Measurements from ENCODE around the gene RAMACL. TPM values are rescaled to one million over a fixed set of nuclear protein-coding genes. Genes with fewer than 3 reads are reported as not detected.
"Not testable (repeated sequence)": the region's sequence is repeated elsewhere in the genome, so short reads cannot be mapped to it uniquely, and the experiment has no call there.

Gene RAMACL
- total RNA-seq, result 0.27 TPM

GRCh38 chr6:166586424-166587156 lies at the start of gene RAMACL:
Gene RAMACL, minus strand, starts transcription at chr6:166586678. Its CDS starts 201 bp downstream, at chr6:166586477.
- DNase-seq (ENCODE audit: low read depth in 2 of 3, low spot score in 2 of 3), result peak in 1 of 3 donors; percentile 24

DNA sequence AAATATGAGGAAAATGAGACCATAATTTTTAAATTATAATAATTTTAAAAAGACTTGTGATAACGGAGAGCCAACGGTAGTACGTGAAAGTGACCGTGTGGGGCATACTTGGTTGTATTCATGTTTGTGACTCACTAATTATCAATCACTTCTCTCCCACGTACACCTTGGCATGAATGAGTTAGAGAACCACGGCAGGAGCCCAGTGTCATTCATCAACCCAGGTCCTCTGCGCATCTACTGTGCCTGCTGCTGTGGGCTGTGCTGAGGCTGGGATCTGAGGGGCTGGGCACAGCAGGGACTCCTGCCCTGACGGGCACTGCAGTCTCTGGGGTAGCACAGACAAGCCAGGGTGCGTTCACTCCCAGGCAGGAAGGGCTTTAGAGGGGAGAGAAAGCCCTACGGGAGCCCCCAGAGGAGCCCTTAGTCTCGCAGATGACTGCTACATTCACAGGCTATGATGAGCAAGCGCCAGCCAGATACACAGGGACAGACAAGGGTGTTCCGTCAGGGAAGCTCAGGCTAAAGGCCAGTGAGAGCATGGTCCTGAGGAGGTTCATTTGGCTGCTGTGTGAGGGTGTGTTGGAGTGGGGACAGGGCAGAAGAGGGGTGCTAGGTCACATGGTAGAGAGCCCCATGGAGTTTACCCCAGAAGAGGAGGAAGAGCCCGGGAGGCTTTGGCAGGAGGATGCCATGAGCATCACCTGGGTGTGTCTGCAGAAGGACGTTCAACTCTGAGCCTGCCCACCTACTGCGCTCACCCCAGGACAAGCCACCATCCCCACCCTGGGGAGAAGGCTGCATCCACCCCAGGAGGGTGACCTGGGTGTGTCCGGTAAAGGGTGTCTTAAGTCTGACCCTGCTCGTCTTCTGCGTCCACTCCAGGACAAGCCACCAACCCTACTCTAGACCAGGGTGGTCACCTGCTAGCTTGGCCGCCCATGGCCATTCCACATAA lies 48.8 kb upstream of the RAMACL start:
- DNase-seq (ENCODE audit: low read depth in 2 of 3, low spot score in 2 of 3), result no peak

- DNase-seq (ENCODE audit: low read depth in 2 of 3, low spot score in 2 of 3), result not testable (repeated sequence)
Measured at GRCh38 chr6:166634581-166634980, 48.1 kb upstream of the RAMACL start.

DNA sequence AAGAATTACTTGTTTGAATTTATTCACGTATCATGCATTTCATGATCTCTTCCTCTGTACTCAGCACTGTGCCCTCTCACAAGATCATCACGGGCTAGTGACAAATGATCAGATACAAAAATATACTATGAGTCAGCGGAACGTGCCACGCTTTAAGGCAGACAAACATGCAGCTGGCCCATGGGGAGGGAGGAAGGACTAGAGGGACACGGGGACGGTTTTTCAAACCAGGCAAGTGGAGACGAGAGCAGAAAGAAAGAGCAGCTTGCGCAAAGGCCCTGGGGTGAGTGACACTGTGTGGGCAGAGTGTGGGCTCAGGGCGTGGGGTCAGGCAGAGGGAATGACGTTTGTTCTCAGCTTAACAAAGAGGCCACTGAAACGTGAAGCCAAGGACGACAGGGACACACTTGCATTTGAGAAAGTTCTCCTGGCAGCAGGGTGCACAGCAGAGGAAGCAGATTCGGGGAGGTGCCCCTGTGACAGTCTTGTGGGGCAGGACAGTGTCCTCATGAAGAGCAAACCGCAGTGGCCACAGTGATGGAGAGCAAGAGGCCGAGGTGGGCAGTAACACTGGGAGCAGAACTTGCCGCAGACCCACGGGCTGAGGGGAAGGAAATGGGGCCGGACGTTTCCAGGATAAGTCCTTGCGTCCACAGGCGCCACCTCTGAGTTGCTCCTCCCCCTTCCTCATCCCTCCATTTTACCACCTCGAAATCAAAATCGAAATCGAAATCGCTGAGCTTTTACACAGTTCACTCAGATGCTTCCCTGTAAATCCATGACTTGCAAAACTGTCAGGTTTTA lies 47.5 kb upstream of the RAMACL start:
- peak in 2 of 3 donors; percentile 29 to 59 for DNase-seq (ENCODE audit: low read depth in 2 of 3, low spot score in 2 of 3)

DNA sequence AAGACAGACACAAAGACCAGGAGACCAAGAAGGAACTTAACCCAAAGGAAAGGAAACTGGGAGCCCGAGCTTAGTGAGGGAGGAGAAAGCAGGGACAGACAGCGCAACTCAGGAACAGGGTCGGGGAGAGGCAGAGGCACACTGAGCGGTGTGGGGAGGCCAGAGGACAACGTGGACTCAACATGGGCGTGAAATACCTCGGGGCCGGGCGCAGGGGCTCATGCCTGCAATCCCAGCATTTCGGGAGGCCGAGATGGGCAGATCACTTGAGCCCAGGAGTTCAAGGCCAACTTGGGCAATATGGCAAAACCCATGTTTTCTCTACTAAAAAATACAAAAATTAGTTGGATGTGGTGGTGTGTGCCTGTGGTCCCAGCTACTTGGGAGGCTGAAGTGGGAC lies 46.3 kb upstream of the RAMACL start:
- no peak for DNase-seq (ENCODE audit: low read depth in 2 of 3, low spot score in 2 of 3)

GRCh38 chr6:166630462-166630861 lies 44.0 kb upstream of the RAMACL start:
- no peak for DNase-seq (ENCODE audit: low read depth in 2 of 3, low spot score in 2 of 3)

GRCh38 chr6:166629628-166630027 lies 43.1 kb upstream of the RAMACL start:
- peak in 2 of 3 donors; percentile 14 to 49 for DNase-seq (ENCODE audit: low read depth in 2 of 3, low spot score in 2 of 3)

- peak; percentile 9 to 82 (median 77) for DNase-seq (ENCODE audit: low read depth in 2 of 3, low spot score in 2 of 3)
Measured at GRCh38 chr6:166627875-166628801, 41.7 kb upstream of the RAMACL start.

DNA sequence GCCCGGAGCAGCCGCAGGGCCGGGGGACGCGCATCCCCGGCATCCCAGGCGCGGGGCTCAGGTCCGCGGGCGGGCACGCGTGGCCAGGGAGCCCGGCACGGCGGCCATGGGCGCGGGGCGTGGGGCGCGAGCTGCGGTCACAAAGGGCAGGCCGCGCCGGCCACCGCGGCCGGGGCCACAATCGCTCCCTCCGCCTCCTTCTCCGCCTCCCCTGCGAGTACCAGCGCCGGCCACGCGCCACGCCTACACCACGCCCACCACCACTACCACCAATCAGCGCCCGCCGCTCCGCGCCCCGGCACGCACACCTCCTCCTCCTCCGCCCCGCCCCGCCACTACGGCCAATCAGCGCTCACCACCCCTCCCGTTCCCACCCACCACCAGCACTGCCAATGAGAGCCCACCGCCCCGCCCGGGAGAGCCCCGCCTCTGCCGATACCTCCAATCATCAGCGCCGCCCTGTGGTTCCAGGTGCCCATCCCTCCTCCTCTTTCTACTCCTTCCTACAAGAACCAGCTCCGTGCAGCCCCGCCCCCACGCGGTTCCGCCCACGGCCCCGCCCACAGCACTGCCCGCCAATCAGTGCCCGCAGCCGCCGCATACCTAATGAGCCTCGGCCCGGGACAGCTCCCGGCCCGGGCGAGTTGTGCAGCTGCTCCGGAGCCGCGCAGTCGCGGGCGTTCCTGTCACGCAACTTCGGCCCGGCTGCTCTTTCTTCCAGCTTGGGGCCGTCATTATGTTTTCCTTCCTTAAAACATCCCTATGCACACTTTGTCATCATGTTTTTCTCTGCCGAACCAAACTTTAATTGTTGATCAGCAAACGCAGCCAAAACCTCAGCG lies 40.8 kb upstream of the RAMACL start, which contains the start of gene RPS6KA2:
Gene RPS6KA2 (minus strand): TSS at position 219 of the 842 bp plus-strand sequence. CDS start 232 bp downstream, outside the sequence.
- DNase-seq (ENCODE audit: low read depth in 2 of 3, low spot score in 2 of 3), result peak; percentile 95 to 100 (median 99)

DNA sequence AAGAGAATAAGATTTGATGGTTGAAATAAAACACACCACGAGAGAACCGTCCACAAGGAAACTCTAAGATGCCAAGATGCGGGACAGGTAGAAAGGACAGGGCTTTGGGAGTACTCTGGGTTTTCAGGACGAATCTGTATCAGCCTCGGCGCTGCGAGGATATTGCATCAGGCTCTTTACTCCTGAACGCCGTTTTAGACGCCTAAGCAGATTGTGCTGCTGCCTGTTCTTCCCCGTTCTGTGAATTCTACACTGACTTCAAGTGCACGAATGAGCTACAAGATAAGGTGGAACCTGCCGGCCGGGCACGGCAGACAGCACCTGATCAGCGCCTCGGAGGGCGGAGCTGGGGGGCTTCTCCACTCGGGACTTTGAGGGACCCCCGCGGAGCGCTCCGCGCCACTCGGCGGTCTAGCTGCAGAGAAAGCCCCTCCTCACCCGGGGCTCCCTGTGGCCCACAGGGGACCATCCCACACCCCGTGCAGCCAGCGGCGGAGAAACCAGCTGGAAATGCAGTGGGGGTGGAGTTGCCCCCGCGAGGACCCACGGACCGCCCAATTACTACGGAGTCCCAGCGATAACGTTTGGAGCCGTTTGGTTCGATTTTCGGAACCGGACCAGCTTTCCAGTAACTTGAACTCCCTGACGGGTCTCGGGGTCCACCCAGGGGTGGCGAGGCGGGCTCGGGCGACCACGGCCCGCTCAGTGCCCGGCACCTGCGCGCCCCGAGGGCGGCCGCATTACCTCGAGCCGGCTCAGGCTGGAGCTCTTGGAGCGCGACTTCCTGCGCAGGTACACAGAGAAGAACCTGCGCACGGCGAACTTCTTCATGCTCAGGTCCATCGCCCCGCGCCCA lies 39.9 kb upstream of the RAMACL start:
- DNase-seq (ENCODE audit: low read depth in 2 of 3, low spot score in 2 of 3), result peak; percentile 16 to 26 (median 17)

GRCh38 chr6:166625356-166625755 lies 38.9 kb upstream of the RAMACL start:
- DNase-seq (ENCODE audit: low read depth in 2 of 3, low spot score in 2 of 3), result no peak

DNA sequence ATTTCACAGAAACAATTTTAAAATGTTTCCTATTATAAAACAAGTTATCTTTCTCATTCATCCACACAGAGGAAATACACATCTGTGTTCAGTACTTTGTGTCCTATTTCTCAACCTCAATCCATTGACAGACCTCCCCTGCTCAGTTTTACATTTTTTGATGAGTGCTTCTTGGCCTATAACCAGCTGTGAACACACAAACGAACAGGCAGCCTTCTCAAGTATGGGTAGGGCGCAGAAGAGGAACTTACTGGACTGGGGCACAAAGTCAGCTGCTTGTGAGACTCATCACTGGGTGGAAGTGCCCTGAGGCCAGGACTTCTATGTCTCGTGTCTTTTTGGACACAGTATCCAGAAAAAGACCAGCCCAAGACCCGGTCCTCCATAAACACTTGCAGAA lies 37.8 kb upstream of the RAMACL start:
- peak in 2 of 3 donors; percentile 40 to 62 for DNase-seq (ENCODE audit: low read depth in 2 of 3, low spot score in 2 of 3)

DNA sequence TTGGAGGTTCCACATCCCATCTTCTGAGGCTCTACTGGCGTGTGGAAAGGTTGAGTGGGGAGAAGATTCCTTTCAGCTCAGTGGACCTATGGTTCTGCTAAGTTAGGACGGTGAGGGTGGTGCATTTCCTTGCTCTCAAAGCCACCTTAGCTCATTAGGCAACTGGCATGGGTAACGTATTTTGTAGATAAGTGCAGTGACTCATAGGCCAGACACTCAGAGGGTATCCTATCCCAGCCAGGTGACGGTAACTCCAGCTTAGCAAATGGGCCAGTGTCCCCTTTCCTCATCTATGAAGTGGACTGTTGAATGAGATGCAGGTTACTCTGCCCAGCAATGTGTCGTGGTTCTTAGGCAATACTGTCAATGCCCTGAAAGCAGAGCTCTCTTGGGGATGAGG lies 36.8 kb upstream of the RAMACL start:
- no peak for DNase-seq (ENCODE audit: low read depth in 2 of 3, low spot score in 2 of 3)

- DNase-seq (ENCODE audit: low read depth in 2 of 3, low spot score in 2 of 3), result no peak
Measured at GRCh38 chr6:166621114-166621540, 34.6 kb upstream of the RAMACL start.

- no peak for DNase-seq (ENCODE audit: low read depth in 2 of 3, low spot score in 2 of 3)
Measured at GRCh38 chr6:166620478-166621113, 34.1 kb upstream of the RAMACL start.

GRCh38 chr6:166619912-166620311 lies 33.4 kb upstream of the RAMACL start:
- DNase-seq (ENCODE audit: low read depth in 2 of 3, low spot score in 2 of 3), result no peak

Measured in hematopoietic multipotent progenitor cell (in vitro differentiated cells).